Stimulated activated CD4-positive, alpha-beta T cell treated with anti-CD3 and anti-CD28 coated beads, Interleukin-4, amount 100 ng/mL, for 1 hour (primary cell): Measurements from ENCODE around the gene BCAT1.

Source experiments
- DNase-seq: peaks from one replicate; pipeline ENCODE4 v3.0.0-alpha.2; 2020

BCAT1 gene, protein sequence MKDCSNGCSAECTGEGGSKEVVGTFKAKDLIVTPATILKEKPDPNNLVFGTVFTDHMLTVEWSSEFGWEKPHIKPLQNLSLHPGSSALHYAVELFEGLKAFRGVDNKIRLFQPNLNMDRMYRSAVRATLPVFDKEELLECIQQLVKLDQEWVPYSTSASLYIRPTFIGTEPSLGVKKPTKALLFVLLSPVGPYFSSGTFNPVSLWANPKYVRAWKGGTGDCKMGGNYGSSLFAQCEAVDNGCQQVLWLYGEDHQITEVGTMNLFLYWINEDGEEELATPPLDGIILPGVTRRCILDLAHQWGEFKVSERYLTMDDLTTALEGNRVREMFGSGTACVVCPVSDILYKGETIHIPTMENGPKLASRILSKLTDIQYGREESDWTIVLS

DNA sequence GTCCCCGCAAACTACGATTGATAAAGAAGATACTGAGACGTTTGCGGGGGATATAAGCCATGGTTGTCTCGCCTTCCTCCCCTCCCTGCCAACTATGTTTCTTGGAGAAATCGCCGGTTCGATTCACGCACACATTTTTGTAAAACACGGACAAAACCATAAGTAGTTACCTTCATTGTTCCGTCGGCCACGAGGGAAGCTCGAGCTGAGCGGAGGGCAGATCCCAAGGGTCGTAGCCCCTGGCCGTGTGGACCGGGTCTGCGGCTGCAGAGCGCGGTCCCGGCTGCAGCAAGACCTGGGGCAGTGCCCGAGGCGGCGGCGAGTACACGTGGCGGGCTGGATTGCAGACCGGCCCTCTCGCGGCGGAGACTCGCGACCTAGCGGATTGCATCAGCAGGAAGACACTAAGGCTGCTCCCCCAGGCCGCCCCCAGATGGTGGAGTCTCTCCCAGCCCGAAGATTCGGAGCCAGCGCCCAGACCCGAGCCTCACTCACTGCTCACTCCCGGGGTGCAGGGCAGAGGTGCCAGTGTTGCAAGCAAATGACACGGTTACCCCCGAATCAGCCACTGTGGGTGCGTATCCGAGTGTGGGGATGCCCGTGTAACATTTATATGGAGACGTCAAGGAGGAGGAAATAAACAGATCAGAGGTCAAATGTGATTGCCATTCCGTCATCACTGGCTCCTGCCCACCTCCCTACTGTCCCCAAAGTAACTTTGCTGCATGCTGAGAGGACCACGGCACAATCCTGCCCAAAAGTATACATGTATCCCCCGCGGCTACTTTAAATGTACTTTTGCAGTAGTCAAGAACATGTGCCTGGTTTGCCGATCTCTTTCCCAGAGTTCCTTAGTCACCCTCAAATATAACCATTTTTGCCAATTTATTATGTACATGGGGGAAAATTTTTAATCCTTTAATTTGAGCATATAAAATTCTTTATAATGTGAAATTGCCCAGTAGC is at the start of gene BCAT1:
Gene BCAT1, minus strand, starts transcription at position 345 of the 966 bp plus-strand sequence. Its CDS starts 169 bp downstream, at position 176.
- peak; percentile 42 for DNase-seq

DNA sequence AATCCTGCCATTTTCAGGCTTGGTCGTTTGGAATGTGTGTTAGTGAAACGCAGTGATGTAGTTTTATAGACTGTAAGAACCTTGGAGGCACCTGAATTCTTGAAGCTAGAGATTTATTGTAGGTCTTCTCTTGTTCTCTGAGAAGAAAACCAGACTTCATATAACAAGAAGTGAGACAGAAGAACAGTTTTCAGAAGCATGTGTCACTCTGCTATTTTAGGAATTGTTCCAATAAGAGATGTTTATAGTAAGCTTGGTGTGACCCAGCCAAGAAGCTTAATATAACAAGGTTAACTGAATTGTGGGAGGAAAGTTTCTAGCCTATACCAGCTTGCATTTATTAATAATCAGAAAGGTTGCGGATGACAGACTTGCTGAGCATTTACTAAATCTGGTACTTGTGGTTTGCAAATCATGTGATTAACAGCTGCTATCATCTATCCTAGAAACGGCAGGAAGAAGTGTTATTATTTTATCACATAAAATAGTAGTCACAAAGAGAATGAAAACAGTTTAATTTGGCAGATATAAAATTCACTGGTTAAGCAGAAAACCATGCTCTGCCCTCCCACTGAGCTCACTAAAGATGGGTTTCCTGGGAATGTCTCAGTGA is 49.2 kb upstream of the BCAT1 start:
- no peak for DNase-seq

DNA sequence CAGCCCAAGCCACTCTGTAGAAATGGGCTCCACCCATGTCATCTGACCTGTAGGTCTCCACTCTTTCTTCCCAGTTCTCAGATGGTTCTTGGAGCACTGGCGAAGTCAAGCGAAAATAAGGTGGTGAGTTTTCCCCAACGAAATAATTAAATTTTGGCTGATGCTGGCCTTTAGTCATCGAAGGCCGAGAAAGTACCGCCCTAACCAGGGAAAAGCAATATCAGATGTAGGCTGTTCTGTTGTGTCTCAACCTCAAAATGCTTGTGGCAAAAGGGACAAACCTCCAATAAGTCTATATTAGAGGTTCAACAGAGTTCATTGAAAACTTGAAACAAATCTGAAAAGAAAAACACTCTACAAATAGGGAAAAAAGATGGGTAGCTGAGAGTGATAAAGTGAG is 48.6 kb upstream of the BCAT1 start:
- DNase-seq = no peak

DNA sequence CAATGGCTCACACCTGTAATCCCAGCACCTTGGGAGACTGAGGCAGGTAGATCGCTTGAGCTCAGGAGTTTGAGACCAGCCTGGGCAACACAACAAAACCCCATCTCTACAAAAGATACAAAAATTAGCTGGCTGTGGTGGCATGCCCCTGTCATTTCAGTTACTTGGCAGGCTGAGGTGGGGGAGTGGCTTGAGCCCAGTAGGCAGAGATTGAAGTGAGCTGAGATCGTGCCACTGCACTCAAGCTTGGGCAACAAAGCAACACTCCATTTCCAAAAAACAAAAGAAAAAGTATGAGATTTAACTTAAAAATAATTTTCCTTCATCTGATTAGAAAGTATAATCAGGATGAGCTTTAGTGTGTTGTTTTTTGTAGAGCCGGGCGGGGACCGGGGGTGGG is 47.9 kb upstream of the BCAT1 start:
- DNase-seq = no peak

DNA sequence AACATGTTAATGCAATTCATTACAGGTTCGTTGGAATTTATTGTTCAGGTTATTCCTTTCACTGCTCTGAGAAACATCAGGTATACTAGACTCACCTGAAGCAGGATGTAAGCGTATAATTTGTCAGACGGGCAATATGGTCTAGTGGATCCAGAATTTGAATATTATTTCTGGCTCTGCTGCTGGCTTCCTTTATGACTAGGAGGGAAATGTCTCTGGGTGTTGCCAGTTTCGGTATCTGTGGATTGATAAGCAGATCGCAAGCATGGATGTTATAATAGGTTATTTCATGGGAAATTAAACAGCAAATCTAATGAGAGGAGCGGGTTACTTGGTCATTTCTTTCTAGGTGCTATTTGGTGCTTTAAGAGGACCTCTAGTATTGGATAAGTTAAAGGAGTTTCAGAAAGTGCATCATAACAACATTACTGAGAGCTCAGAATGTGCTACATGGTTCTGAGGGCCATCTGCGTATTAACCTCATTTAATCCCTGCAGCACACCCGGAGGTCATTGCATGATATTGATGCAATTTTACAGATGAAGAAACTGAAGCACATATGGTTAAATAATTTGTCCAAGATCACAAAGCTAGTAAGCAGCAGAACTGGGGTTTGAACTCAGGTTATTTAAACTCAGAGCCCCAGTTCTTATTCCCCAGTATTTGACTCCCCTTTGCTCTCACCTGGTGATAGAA is 47.3 kb upstream of the BCAT1 start:
- DNase-seq = no peak

DNA sequence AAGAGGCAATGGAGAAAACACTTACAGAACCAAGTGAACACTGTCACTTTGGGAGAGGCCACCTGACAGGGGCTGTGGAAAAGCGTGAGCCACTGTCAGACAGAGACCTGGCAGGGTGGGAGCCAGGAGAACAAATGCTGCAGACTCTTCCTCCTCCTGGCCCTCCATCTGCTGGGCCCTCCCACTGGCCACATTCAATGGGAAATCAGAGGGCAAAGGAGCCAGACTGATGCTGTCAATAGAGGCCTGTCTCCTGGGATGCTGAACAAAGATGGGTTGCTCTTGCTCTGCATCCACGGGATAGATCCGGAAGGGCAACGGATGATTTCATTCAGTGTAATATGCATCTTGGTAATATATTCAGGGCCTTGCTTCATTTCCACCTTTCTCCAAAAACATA is 44.9 kb upstream of the BCAT1 start:
- no peak for DNase-seq

DNA sequence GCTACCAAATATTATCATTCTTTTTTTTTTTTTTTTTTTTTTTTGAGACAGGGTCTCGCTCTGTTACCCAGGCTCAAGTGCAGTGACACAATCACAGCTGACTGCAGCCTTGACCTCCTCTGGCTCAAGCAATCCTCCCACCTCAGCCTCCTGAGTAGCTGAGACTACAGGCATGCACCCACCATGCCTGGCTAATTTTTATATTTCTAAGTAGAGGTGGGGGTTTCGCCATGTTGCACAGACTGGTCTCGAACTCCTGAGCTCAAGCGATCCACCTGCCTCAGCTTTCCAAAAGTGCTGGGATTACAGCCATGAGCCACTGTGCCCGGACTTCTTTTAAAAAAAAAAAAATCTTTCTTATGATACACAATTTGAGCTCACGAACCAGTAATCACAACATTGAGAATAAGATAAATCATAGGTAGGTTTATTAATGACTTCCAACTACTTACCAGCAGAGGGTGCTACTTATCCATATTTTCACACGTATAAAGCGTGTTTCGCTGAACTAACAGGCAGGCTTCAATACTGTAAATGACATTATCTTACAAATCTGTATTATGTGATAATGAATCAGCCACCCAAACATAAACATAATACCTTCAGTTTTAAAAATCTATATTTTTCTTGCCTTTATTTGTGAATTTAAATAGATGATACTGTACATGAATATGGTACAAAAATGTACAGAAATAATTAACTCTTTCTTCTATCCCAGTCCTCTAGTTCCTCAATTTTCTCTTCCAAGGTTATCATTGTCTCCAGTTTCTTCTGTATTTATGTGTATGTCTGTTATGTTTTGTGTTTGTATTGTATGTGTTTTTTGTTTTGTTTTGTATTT is 42.5 kb upstream of the BCAT1 start:
- DNase-seq = no peak

DNA sequence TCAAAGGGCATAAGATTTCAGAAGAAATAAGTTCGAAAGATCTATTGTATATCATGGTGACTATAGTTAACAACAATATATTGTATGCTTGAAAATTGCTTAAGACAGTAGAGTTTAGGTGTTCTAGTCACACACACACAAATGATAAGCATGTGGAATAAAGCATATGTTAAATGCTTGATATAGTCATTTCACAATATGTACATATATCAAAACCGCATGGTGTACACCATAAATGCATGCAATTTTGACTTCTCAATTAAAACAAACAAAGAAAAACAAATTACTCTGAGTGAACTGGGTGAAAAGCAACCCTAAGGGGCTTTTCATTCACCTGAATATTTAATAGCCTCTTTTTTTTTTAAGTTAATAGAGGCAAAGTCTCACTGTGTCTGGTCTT is 40.3 kb upstream of the BCAT1 start:
- no peak for DNase-seq

DNA sequence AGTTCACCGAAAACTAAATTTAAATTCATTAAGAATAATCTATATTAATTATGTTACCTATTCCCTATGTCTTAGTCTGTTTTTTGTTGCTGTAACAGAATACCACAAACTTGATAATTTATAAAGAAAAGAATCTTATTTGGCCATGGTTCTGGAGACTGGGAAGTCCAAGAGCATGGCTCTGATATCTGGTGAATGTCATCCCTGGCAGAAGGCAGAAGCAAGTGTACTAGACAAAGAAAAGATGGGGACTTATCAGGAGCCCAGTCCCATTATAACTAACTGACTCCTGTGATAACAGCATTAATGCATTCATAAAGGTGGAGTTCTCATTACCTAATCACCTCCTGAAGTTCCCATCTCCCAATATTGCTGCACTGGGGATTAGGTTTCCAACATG is 33.3 kb upstream of the BCAT1 start:
- DNase-seq = no peak

DNA sequence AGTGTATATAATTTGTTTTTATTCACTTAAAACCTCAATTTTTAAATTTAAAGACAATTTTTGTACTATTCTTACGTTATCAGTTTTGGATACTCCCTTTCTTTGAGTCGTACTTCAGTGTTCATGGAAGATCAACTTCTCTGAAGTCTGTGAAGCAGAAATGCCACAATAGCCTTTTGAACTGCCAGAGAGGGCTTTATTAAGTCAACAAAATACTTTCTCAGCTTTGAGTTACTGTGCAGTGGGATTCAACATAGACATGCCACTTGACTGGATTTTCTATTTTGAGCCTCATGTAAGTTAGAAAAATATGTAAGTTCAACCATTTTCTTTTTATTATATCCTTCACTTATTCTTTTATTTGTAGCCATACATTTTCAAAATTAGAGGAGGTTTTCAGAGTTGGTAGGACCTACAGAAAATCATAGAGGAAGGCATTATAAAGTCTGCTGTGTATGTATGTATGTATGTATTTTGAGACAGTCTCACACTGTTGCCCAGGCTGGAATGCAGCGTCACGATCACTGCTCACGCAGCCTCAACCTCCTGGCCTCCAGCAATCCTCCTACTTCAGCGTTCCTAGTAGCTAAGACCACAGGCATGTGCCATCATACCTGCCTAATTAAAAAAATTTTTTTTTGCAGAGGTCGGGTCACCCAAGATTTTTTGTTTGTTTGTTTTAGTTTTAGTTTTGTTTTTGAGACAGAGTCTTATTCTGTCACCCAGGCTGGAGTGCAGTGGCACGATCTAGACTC is 31.3 kb upstream of the BCAT1 start:
- DNase-seq = no peak

DNA sequence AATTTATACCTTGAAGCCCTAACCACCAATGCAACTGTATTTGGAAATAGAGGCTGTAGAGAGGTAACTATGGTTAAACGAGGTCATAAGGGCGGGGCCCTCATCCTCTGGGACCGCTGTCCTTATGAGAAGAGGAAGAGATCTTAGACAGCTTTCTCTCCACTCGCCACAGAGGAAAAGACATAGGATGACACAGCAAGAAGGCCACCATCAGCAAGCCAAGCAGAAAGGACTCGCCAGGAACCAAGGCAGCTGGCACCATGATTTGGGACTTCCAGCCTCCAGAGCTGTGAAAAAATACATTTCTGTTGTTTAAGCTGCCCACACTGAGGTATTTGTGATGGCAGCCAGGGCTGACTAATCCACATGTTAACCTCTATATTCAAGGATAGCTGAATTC is 30.4 kb upstream of the BCAT1 start:
- DNase-seq = no peak

DNA sequence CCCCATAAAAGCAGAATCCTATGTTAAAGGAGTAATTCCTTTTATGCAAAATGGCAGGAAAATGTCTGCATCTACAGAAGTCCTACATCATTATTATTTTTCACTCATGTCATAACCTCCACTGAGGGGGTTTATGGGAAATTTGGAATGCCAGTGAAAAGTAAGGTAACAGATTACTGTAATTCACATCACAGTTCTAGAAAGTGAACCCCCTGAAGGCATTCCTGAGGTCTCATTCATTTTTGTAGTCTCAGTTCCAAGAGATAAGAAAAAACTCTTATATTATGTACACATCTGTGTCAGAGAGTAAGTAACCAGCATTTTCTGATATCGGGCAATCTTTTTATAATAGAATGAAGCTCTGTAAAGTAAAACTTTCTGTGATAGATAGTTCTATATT is 28.8 kb upstream of the BCAT1 start:
- DNase-seq = no peak

DNA sequence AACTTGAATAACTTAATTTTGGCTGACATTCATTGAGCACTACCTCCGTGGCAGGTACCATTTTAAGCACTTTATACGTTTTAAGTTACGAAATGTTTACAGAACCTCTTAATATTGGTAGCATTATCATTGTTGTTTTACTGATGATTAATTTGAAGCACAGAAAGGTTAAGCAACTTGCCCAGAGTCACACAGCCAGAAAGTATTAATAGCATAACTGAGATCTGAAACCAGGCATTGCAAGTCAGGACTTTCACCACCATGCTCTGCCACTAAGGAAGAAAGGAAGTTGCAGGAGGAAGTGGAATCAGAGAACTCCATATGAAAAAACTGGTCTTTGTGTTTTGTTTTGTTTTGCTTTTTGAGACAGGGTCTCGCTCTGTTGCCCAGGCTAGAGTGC is 28.2 kb upstream of the BCAT1 start:
- DNase-seq = no peak

DNA sequence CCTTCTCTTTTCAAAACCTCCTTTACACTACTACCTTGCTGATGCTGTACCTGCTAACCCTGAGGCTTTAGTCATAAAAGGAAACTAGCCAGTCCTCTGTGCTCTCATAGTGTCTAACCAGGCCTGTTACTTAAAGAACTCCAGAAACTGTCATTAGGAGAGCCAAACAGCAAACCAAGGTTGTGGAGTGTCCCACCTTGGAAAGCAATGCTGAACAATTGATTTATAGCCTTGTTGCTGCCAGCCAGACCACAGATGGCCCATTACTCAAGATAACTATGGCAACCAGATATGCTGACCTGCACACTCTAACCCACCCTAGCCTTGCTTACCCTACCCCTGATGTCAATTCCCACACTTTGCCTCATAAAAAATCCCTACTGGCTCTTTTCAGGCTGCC is 26.5 kb upstream of the BCAT1 start:
- no peak for DNase-seq

DNA sequence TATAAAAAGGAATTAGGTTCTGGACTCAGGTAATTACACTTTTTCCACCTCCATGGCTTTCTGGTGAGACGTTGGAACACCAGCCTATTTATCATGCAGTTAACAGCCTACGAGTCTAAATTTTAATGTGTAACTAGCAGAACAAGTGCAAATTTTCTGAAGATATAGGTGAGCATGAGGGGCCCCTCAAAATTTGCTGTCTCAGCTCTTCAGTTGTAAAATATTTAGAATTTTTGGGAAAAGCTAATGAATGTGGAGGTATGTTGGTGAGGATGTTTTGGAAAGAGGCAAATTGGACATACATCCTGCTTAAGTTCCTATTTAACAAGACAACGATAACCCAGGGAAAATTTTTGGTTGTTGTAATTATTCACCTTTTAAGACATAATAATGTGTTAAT is 25.3 kb upstream of the BCAT1 start:
- no peak for DNase-seq

DNA sequence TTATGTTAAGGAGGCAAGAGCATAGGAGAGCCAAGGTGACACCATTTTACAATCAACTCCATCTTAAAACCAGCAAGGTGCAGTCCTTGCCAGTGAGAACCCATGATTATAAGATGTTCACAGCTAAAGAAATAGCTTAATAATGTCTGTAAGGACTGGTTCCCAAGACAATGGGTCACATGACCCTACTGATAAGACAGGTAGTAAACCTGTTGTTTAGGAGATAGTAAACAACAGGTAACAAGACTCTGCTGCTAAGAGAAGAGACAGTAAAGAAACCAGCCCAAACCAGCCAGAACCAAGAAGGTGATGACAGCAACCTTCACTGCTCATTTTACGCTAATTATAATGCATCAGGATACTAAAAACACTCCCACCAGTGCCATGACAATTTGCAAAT is 23.2 kb upstream of the BCAT1 start:
- DNase-seq = no peak

DNA sequence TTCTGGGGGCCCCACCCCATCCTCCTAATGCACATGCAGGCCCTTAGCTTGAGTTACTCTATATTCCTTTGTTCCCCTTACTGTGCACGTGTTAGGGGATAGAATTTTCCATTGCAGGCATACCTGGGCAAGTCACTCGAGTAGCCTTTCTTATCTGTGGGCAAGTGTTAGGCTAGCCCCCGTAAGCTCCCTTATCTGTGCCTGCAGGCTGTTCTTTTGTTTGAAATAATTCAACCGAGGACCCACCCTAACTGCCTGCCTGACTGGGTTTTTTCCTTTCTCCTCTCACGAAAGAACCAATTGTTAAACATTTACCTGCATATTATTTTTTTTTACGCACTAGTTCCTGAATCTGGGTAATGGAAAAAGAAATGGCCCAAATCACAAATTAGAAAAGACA is 21.3 kb upstream of the BCAT1 start:
- DNase-seq = no peak

DNA sequence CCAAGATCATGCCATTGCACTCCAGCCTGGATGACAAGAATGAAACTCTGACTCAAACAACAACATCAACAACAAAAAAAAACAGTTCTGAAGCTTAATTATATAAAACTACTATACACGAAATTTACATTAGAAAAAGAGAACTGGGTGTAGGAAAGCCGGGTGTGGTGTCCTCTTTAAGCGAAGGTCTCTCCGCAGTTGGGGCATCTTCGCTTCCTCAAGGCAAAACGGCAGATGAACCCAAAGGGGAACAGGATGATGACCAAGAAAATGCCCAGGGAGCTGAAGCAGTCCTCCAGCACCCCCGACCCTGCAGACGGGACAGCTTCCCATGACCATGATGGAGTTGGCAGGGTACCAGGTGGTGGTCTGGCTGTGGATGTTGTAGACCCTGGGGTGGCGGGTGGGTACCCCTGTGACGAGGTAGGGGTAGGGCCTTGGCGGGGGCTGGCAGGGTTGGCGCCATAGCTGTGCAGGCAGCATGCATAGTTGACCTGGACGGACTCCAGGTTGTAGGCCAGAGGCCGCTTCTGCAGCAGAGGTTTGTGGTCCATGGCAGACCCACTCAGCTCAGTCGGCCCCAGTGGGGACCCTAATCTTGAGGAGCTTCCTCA is 18.2 kb upstream of the BCAT1 start:
- DNase-seq = no peak

DNA sequence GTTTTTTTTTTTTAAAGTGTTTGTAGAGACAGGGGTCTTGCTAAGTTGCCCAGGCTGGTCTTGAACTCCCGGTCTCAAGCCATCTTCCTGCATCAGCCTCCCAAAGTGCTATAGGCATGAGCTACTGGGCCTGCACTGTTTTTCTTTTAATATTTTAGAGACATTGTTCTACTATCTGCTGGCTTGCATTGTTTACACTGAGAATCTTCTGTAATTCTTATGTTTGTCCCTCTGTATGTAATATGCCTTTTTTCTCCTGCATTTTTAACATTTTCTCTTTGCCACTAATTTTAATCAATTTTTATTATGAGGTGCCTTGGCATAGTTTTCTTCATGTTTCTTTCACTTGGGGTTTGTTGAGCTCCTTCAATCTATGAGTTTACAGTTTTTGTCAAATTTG is 15.4 kb upstream of the BCAT1 start:
- DNase-seq = no peak

DNA sequence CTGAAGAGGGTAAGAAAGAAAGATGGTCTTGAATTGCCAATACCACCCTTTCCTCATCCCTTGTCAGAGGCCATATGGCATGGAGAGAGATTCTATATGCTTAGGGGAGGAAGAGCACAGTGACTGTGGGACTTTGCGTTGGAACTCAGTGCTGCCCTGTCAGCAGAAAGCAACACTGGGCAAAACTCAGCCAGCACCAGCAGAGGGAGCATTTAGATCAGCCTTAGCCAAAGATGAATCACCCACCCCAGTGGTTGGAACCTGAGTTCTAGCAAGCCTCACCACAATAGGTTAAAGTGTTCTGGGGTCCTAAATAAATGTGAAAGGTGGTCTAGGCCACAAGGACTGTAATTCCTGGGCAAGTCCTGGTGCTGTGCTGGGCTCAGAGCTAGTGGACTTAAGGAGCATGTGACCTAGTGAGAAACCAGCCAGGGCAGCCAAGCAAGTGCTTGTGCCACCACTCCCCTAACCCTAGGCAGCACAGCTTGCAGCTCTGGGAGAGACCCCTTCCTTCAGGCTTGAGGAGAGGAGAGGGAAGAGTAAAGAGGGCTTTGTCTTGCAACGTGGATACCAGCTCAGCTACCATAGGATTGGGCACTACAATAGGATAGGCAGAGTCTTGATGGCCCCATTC is 11.4 kb upstream of the BCAT1 start:
- DNase-seq = peak; percentile 45
